Measurements from ENCODE around the gene FDXACB1. TPM values are rescaled to one million over a fixed set of nuclear protein-coding genes. Genes with fewer than 3 reads are reported as not detected.

FDXACB1 gene
- total and polyA plus RNA-seq, 2 donors (not counting 3 experiments of a cell fraction or from before 2014, with no cell fraction given), result 1.1 to 1.4 TPM

GRCh38 chr11:111926505-111927391 lies 47.8 kb upstream of the FDXACB1 start:
- TF ChIP-seq JUN (IDR thresholded peaks at IDR 0.05; ENCODE audit: borderline replicate concordance, insufficient read depth, insufficient read length, low read depth) (no peak), EZH2 (IDR thresholded peaks at IDR 0.05; ENCODE audit: borderline replicate concordance, low read depth, low read length, severe bottlenecking) (no peak), MAX (IDR thresholded peaks at IDR 0.05; ENCODE audit: insufficient read depth, insufficient read length) (no peak), GATA2 (IDR thresholded peaks at IDR 0.05; ENCODE audit: insufficient read depth, insufficient read length, low read depth, low read length) (no peak), POLR2A (IDR thresholded peaks at IDR 0.05; ENCODE audit: low read depth, low read length) (peak; percentile 88), FOS (IDR thresholded peaks at IDR 0.05; ENCODE audit: borderline replicate concordance, insufficient read depth, low read length) (no peak), CTCF (IDR thresholded peaks at IDR 0.05; ENCODE audit: extremely low read depth in 1 of 2, insufficient read depth in 1 of 2, low read depth in 1 of 2, low read length in 2 of 2) (peak in 1 of 2 donors; percentile 20), POLR2AphosphoS5 (IDR thresholded peaks at IDR 0.05; ENCODE audit: insufficient read depth, low read depth, low read length) (peak; percentile 38), MYC (IDR thresholded peaks at IDR 0.05; ENCODE audit: low read depth, low read length) (no peak)
- peak; percentile 93 for FAIRE-seq
- Histone ChIP-seq H3K27me3 (ENCODE audit: control insufficient read depth in 2 of 2, insufficient read depth in 2 of 2, low read length in 2 of 2) (no peaks in the 10 kb centered on the region), H3K27ac (ENCODE audit: insufficient read depth, low read depth, low read length) (peak overlapping the region; percentile 98), H3K9me3 (replicated peaks; ENCODE audit: control insufficient read depth, insufficient read depth, low read length) (no peaks in the 10 kb centered on the region), H3K9ac (replicated peaks; ENCODE audit: extremely low read depth, insufficient read depth, low read length) (peak overlapping the region; percentile 96), H4K20me1 (replicated peaks; ENCODE audit: control insufficient read depth, extremely low read depth, insufficient read depth, low read length) (no peaks in the 10 kb centered on the region), H3K4me3 (replicated peaks in 1 of 3; ENCODE audit: insufficient read depth in 1 of 3, low read depth in 1 of 3, low read length in 3 of 3) (peak overlapping the region; percentile 38 to 66 (median 38)), H3K4me1 (ENCODE audit: control insufficient read depth, extremely low read depth, insufficient read depth, low read length) (peaks cover 28% of the 10 kb centered on the region), H3K9me1 (replicated peaks; ENCODE audit: control insufficient read depth, extremely low read depth, insufficient read depth, low read length) (no peaks in the 10 kb centered on the region), H3K36me3 (ENCODE audit: control insufficient read depth in 2 of 2, extremely low read depth in 1 of 2, insufficient read depth in 2 of 2, low read length in 2 of 2) (no peaks in the 10 kb centered on the region), H3K4me2 (ENCODE audit: insufficient read depth, low read length) (peak overlapping the region; percentile 86), H2AFZ (ENCODE audit: low read depth, low read length) (peak overlapping the region; percentile 98), H3K79me2 (ENCODE audit: control insufficient read depth, insufficient read depth, low read length) (no peaks in the 10 kb centered on the region)
- peak; percentile 98 for DNase-seq (ENCODE audit: low read depth, low spot score)
- dilution Hi-C loops (cut with MboI; ENCODE audit: extremely low pct_ligation_motif_present, low sequenced_read_pairs), result no loop called here
- ChIA-PET POLR2A (interaction anchor here (0.6 to 1.3 kb wide), 8 partner anchors 8 to 108 kb away, joined by 3 to 6 read pairs (median 3); partner anchors contain the start of genes ALG9, C11orf52 and DIXDC1), CTCF (interaction anchor here (0.7 to 2.1 kb wide), 17 partner anchors 9 to 96 kb away, joined by 3 to 36 read pairs (median 5); partner anchors contain the start of genes ALG9 and DIXDC1)
- intact Hi-C loops (cut with micrococcal nuclease), result loop anchor here (1.0 to 5.0 kb wide), 8 partner anchors 18 to 354 kb away; partner anchors contain the start of genes ALG9, BCO2, CFAP68 and FDXACB1
- BruUV-seq (replicated peaks), result TSS peak; percentile 96

All from endothelial cell of umbilical vein (primary cell).